PC-3 (cell line): ENCODE results near the gene TBX15. TPM values are rescaled to one million over a fixed set of nuclear protein-coding genes. Genes with fewer than 3 reads are reported as not detected.
A peak's percentile ranks its signal among the peaks of the same experiment; 100 is the strongest.

Experiments
- ATAC-seq: fragments of 200-7000 bp; cut with Tn5 transposase; 2 replicates; pipeline ENCODE4 v1.9.1; 2020; ENCODE audit warnings: mild to moderate bottlenecking, moderate library complexity
- BruUV-seq: library from RNA; stranded (reverse); fragments of 400-500 nt; replicated peaks from 2 replicates; lab custom pipeline; 2021; lab: Mats Ljungman, UMichigan
- CTCF ChIA-PET: fragments of 300-600 bp; sonication (Branson Sonifier 250); formaldehyde crosslinking; loops from one replicate; lab custom pipeline; 2022; ENCODE audit warnings: antibody characterized with exemption; lab: Charles Lee
- POLR2A ChIA-PET: fragments of 300-600 bp; sonication (Branson Sonifier 250); formaldehyde crosslinking; loops from one replicate; lab custom pipeline; 2022; ENCODE audit warnings: antibody characterized with exemption; ENCODE audit not compliant: unreplicated experiment; lab: Charles Lee
- DNase-seq: peaks from one replicate; pipeline ENCODE4 v3.0.0-alpha.2; 2015
- H2AFZ ChIP-seq: fragments of 300-600 bp; sonication (generic); 2 replicates; pipeline ENCODE4 v1.6.0; 2016; ENCODE audit warnings: antibody characterized with exemption, low read length
- H3F3A ChIP-seq: fragments of 300-600 bp; sonication (generic); one replicate; pipeline ENCODE4 v1.6.0; 2017; ENCODE audit warnings: antibody characterized with exemption, low read length, control low read depth, mild to moderate bottlenecking; ENCODE audit not compliant: unreplicated experiment
- H3K27ac ChIP-seq: fragments of 300-600 bp; sonication (generic); 2 replicates; pipeline ENCODE4 v1.5.1; 2016; ENCODE audit warnings: mild to moderate bottlenecking, low read length
- H3K27me3 ChIP-seq: fragments of 300-600 bp; sonication (generic); 2 replicates; pipeline ENCODE4 v1.6.1; 2016; ENCODE audit warnings: low read length, mixed read lengths
- H3K36me3 ChIP-seq: fragments of 300-600 bp; sonication (generic); 2 replicates; pipeline ENCODE4 v1.6.1; 2016; ENCODE audit warnings: low read depth, mixed run types, low read length, mixed read lengths
- H3K4me1 ChIP-seq: fragments of 300-600 bp; sonication (generic); 2 replicates; pipeline ENCODE4 v1.5.1; 2016; ENCODE audit warnings: low read length; ENCODE audit not compliant: insufficient read depth
- H3K4me2 ChIP-seq: fragments of 300-600 bp; sonication (generic); 2 replicates; pipeline ENCODE4 v1.6.0; 2016; ENCODE audit warnings: low read length
- H3K4me3 ChIP-seq: fragments of 300-600 bp; sonication (generic); 2 replicates; pipeline ENCODE4 v1.5.1; 2016; ENCODE audit warnings: mild to moderate bottlenecking, low read length, mixed read lengths
- H3K79me2 ChIP-seq: fragments of 300-600 bp; sonication (generic); 2 replicates; pipeline ENCODE4 v1.6.1; 2017; ENCODE audit warnings: low read length, mixed read lengths
- H3K9ac ChIP-seq: fragments of 300-600 bp; sonication (generic); 2 replicates; pipeline ENCODE4 v1.6.0; 2016; ENCODE audit warnings: mild to moderate bottlenecking, low read length
- H3K9me2 ChIP-seq: fragments of 300-600 bp; sonication (generic); replicated peaks from 2 replicates; pipeline ENCODE4 v1.6.1; 2016; ENCODE audit warnings: mixed run types, low read length, mixed read lengths
- H3K9me3 ChIP-seq: fragments of 300-600 bp; sonication (generic); 2 replicates; pipeline ENCODE4 v1.6.1; 2016; ENCODE audit warnings: low read length, mixed read lengths
- H4K20me1 ChIP-seq: fragments of 300-600 bp; sonication (generic); 2 replicates; pipeline ENCODE4 v1.6.1; 2016; ENCODE audit warnings: low read length, mixed read lengths
- EZH2 ChIP-seq: fragments of 300-600 bp; sonication (generic); IDR thresholded peaks from one replicate; pipeline ENCODE4 v1.6.1; 2017; ENCODE audit warnings: antibody characterized with exemption, mild to moderate bottlenecking, low read length; ENCODE audit not compliant: unreplicated experiment
- EZH2phosphoT487 ChIP-seq: fragments of 300-600 bp; sonication (generic); IDR thresholded peaks from 2 replicates; pipeline ENCODE4 v1.6.1; 2018; ENCODE audit warnings: mild to moderate bottlenecking, antibody characterized with exemption, low read length, borderline replicate concordance
- intact Hi-C: fragments of 100-400 bp; cut with micrococcal nuclease; formaldehyde crosslinking; loops from 2 replicates; pipeline ENCODE4 v1.9.0; 2023
- total RNA-seq: library from RNA; depleted of rRNA; stranded (reverse); fragments of >200 nt; gene quantifications from 2 replicates; pipeline ENCODE4 v1.2.3, GENCODE V29; 2014
- TF ChIP-seq, protein P1 (sequence below): fragments of 300-600 bp; sonication (generic); conservative IDR thresholded peaks from 2 replicates; pipeline ENCODE4 v1.5.1; 2017; ENCODE audit warnings: antibody characterized with exemption, low read depth, mild to moderate bottlenecking, low read length

Gene TBX15
- total RNA-seq, 1 experiment from 2014 or later, result 0.58 TPM

DNA sequence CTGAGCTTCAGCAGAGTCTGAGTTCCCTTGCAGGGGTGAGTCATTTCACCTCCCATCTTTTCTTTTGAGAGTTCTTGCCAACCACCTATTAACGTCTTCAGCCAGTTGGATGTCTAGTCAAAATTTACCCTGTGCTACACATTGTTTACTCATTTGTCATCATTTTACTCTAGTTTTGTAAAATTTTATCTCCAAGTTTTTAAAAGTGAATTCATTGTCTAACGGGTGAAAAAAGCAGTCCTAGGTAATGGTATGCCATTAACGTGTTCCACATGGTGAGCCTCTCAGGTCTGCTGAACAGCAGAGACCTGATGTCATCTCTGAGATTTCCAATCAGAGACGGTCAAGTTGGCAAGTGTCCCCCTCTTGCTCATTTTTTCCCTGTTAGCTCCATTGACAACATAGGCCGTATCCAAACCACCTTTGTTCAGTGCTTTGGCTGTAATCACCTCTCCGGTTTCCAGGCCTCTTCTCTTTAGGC lies 85.4 kb downstream of the TBX15 start:
- H2AFZ ChIP-seq, result 0 out of 2 replicates have a peak overlapping the region, but pooled peaks have one; percentile 29
- no peaks in the 10 kb centered on the region for H3K27me3 ChIP-seq
- ChIA-PET CTCF (no interaction called here), POLR2A (no interaction called here)
- no peaks in the 10 kb centered on the region for H3K9me3 ChIP-seq
- 0 out of 2 replicates have a peak overlapping the region, but pooled peaks have one; percentile 20 for H3K27ac ChIP-seq
- no peaks in the 10 kb centered on the region for H3K79me2 ChIP-seq
- peaks cover 11% of the 10 kb centered on the region for H3K4me1 ChIP-seq
- no peak overlapping the region for H3K4me2 ChIP-seq
- peak; percentile 43 for DNase-seq
- H3K4me3 ChIP-seq, result no peak overlapping the region
- TF ChIP-seq EZH2, result no peak
- no peak for TF ChIP-seq EZH2phosphoT487
- TF ChIP-seq, protein P1, sequence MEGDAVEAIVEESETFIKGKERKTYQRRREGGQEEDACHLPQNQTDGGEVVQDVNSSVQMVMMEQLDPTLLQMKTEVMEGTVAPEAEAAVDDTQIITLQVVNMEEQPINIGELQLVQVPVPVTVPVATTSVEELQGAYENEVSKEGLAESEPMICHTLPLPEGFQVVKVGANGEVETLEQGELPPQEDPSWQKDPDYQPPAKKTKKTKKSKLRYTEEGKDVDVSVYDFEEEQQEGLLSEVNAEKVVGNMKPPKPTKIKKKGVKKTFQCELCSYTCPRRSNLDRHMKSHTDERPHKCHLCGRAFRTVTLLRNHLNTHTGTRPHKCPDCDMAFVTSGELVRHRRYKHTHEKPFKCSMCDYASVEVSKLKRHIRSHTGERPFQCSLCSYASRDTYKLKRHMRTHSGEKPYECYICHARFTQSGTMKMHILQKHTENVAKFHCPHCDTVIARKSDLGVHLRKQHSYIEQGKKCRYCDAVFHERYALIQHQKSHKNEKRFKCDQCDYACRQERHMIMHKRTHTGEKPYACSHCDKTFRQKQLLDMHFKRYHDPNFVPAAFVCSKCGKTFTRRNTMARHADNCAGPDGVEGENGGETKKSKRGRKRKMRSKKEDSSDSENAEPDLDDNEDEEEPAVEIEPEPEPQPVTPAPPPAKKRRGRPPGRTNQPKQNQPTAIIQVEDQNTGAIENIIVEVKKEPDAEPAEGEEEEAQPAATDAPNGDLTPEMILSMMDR, result no peak
- H3K9ac ChIP-seq, result no peak overlapping the region
- H3K9me2 ChIP-seq, result no peaks in the 10 kb centered on the region; the same call in 1 of the 2 replicates
- H4K20me1 ChIP-seq, result no peaks in the 10 kb centered on the region
- ATAC-seq, result no peak; the same call in 1 of the 2 replicates
- H3K36me3 ChIP-seq, result no peaks in the 10 kb centered on the region
- no TSS peak for BruUV-seq
- H3F3A ChIP-seq, result no peaks in the 10 kb centered on the region
- intact Hi-C loops, result no loop called here

DNA sequence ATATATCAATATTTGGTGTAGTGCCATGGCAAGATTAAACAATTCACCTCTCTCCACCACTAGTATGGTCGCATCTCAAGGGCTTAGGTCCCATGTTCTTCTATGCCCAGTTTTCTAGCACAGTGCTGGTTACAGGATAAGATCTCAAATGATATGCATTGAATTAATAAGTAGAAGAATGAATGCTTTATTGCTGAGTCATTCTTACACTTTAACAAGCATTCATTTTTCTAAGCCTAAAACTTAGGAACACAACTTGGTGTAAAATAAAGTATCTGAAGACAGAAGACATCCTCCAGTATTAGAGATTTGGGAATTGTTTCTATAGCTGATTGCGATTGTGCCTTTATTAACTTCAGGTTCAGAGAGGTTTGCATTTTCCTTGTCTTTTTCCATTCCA lies 85.8 kb downstream of the TBX15 start:
- no TSS peak for BruUV-seq
- peaks cover 11% of the 10 kb centered on the region for H3K4me1 ChIP-seq
- no peaks in the 10 kb centered on the region for H3K27me3 ChIP-seq
- no peaks in the 10 kb centered on the region; the same call in 1 of the 2 replicates for H3K9me2 ChIP-seq
- 0 out of 2 replicates have a peak overlapping the region, but pooled peaks have one; percentile 29 for H2AFZ ChIP-seq
- H3K79me2 ChIP-seq, result no peaks in the 10 kb centered on the region
- H3K4me2 ChIP-seq, result no peak overlapping the region
- 0 out of 2 replicates have a peak overlapping the region, but pooled peaks have one; percentile 20 for H3K27ac ChIP-seq
- no peaks in the 10 kb centered on the region for H3K36me3 ChIP-seq
- intact Hi-C loops, result no loop called here
- CTCF ChIA-PET, result no interaction called here
- no peaks in the 10 kb centered on the region for H4K20me1 ChIP-seq
- POLR2A ChIA-PET, result no interaction called here
- no peak overlapping the region for H3K4me3 ChIP-seq
- H3K9ac ChIP-seq, result no peak overlapping the region
- DNase-seq, result peak; percentile 9
- no peak for ATAC-seq
- H3K9me3 ChIP-seq, result no peaks in the 10 kb centered on the region
- H3F3A ChIP-seq, result no peaks in the 10 kb centered on the region
- no peak for TF ChIP-seq EZH2
- TF ChIP-seq, protein P1, result no peak
- no peak for TF ChIP-seq EZH2phosphoT487

DNA sequence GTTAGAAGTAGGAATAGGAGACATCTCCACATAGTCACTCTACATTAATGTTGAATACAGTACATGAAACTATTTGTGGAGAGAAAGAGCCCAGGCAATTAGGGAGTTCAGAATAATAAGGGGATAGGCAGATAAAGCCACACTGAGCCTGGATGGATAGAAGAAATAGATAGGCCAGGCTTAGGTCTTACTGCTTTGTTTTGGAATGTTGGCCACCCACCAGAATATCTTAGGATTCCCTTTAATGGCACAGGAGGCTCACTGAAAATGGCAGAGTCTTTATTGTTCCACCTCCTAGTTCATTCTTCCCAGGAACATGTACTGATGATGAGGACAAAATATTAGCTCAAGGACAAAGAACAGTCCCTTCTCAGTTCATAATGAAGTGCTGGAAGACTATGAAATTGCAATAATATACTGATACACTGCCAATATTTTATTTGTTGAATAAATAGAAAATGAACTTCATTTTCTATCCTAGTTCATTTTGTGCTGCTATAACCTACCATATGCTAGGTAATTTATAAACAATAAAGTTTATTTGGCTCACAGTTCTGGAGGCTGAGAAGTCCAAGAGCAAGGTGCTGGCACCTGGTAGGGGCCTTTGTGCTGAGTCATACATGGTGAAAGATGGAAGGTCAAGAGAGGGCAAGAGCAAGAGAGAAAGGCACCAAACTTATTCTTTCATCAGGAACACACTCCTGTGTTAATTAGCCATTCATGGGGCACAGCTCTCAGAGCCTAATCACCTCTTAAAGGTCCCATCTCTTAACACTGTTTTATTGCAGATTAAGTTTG lies 87.3 kb downstream of the TBX15 start:
- TF ChIP-seq, protein P1, result no peak
- TF ChIP-seq EZH2 (no peak), EZH2phosphoT487 (no peak)
- CTCF ChIA-PET, result no interaction called here

More for the DNA sequence above, 87.3 kb downstream of the TBX15 start:
- Histone ChIP-seq H3K36me3 (no peaks in the 10 kb centered on the region), H2AFZ (no peak overlapping the region), H3K4me2 (no peak overlapping the region), H3K9ac (no peak overlapping the region), H4K20me1 (no peaks in the 10 kb centered on the region), H3K4me3 (no peak overlapping the region), H3K9me3 (no peaks in the 10 kb centered on the region), H3K27ac (no peak overlapping the region), H3K4me1 (peaks cover 11% of the 10 kb centered on the region), H3F3A (no peaks in the 10 kb centered on the region), H3K27me3 (no peaks in the 10 kb centered on the region), H3K9me2 (no peaks in the 10 kb centered on the region; the same call in 1 of the 2 replicates), H3K79me2 (no peaks in the 10 kb centered on the region)
- ATAC-seq (no peak), DNase-seq (no peak)
- intact Hi-C loops, result no loop called here
- POLR2A ChIA-PET, result no interaction called here
- BruUV-seq, result no TSS peak
